ENCODE data around the gene PRKCE. TPM values are rescaled to one million over a fixed set of nuclear protein-coding genes. Genes with fewer than 3 reads are reported as not detected.

Gene PRKCE
- total RNA-seq, 1 donor from 2014 or later, result 12.0 TPM

DNA sequence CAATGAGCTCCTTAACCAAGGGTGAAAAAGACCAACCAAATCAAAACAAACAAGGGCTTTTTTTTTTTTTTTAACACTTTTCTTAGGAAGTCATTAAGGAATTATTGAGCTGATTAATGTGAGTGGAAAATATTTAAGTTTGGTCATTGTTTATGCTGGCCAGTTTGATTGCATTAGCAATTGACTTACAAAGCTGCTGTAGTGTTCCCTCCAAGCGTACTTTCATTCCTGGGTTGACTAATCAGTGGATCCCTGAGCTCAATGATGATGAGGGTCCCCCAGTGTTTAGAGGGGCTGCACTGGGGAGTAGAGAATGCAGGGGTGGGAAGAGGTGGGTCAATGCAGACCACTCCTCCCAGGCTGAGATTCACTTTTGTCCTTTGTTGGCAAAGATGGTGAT lies 119.3 kb downstream of the PRKCE start:
- H3K4me1 Mint-ChIP-seq (ENCODE audit: low read depth), result peaks cover 10% of the 10 kb centered on the region
- H3K27ac Mint-ChIP-seq (ENCODE audit: unreplicated experiment), result no peak overlapping the region
- H3K9me3 Mint-ChIP-seq (ENCODE audit: low read depth), result no peaks in the 10 kb centered on the region
- no peak for TF ChIP-seq CTCF (IDR thresholded peaks at IDR 0.05)
- H3K36me3 Mint-ChIP-seq (ENCODE audit: low read depth), result no peaks in the 10 kb centered on the region
- no peak for DNase-seq (ENCODE audit: low spot score)
- no peaks in the 10 kb centered on the region for H3K27me3 Mint-ChIP-seq (ENCODE audit: low read depth)
- no peak overlapping the region for H3K4me3 Mint-ChIP-seq (ENCODE audit: unreplicated experiment)

DNA sequence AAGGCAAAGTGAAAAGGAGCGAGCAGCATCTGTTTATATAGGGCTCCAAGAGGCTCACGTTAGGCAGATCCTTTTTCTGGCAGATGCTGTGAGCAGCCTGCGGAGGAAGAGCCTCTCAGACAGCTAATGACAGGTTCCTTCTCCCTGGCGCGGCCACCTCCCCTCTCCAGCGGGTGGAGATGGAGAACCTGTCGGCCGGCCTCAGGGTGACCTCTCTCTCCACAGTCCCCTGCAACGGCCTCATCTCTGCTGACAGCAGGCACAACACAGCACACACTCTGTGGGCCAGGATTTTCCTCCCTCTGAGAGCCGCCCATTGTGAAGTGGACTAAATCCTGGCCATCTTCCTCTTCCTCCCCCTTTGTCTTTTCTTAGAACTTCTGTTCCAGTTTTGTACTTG lies 119.8 kb downstream of the PRKCE start:
- H3K36me3 Mint-ChIP-seq (ENCODE audit: low read depth), result no peaks in the 10 kb centered on the region
- H3K9me3 Mint-ChIP-seq (ENCODE audit: low read depth), result no peaks in the 10 kb centered on the region
- H3K4me1 Mint-ChIP-seq (ENCODE audit: low read depth), result peaks cover 7% of the 10 kb centered on the region
- H3K27ac Mint-ChIP-seq (ENCODE audit: unreplicated experiment), result no peak overlapping the region
- H3K4me3 Mint-ChIP-seq (ENCODE audit: unreplicated experiment), result no peak overlapping the region
- TF ChIP-seq CTCF (IDR thresholded peaks at IDR 0.05), result no peak
- no peaks in the 10 kb centered on the region for H3K27me3 Mint-ChIP-seq (ENCODE audit: low read depth)
- no peak for DNase-seq (ENCODE audit: low spot score)

- no peaks in the 10 kb centered on the region for H3K27me3 Mint-ChIP-seq (ENCODE audit: low read depth)
Observed at GRCh38 chr2:45772038-45772437, 120.6 kb downstream of the PRKCE start.

GRCh38 chr2:45773909-45774308 lies 122.4 kb downstream of the PRKCE start:
- Mint-ChIP-seq H3K4me3 (ENCODE audit: unreplicated experiment) (no peak overlapping the region), H3K4me1 (ENCODE audit: low read depth) (peaks cover 6% of the 10 kb centered on the region), H3K27me3 (ENCODE audit: low read depth) (no peaks in the 10 kb centered on the region), H3K9me3 (ENCODE audit: low read depth) (no peaks in the 10 kb centered on the region), H3K36me3 (ENCODE audit: low read depth) (no peaks in the 10 kb centered on the region), H3K27ac (ENCODE audit: unreplicated experiment) (no peak overlapping the region)
- DNase-seq (ENCODE audit: low spot score), result no peak
- no peak for TF ChIP-seq CTCF (IDR thresholded peaks at IDR 0.05)

More at GRCh38 chr2:45772038-45772437, 120.6 kb downstream of the PRKCE start:
- Mint-ChIP-seq H3K4me3 (ENCODE audit: unreplicated experiment) (no peak overlapping the region), H3K4me1 (ENCODE audit: low read depth) (peaks cover 6% of the 10 kb centered on the region), H3K9me3 (ENCODE audit: low read depth) (no peaks in the 10 kb centered on the region), H3K27ac (ENCODE audit: unreplicated experiment) (no peak overlapping the region), H3K36me3 (ENCODE audit: low read depth) (no peaks in the 10 kb centered on the region)
- DNase-seq (ENCODE audit: low spot score), result no peak
- TF ChIP-seq CTCF (IDR thresholded peaks at IDR 0.05), result no peak

GRCh38 chr2:45774688-45775244 lies 123.3 kb downstream of the PRKCE start:
- no peak for TF ChIP-seq CTCF (IDR thresholded peaks at IDR 0.05)
- no peaks in the 10 kb centered on the region for H3K9me3 Mint-ChIP-seq (ENCODE audit: low read depth)

More at GRCh38 chr2:45774688-45775244, 123.3 kb downstream of the PRKCE start:
- no peak for DNase-seq (ENCODE audit: low spot score)
- Mint-ChIP-seq H3K4me3 (ENCODE audit: unreplicated experiment) (no peak overlapping the region), H3K36me3 (ENCODE audit: low read depth) (no peaks in the 10 kb centered on the region), H3K27ac (ENCODE audit: unreplicated experiment) (no peak overlapping the region), H3K4me1 (ENCODE audit: low read depth) (peaks cover 6% of the 10 kb centered on the region), H3K27me3 (ENCODE audit: low read depth) (no peaks in the 10 kb centered on the region)
